Measurements from ENCODE around the gene ENPP4.

ENPP4 gene

GRCh38 chr6:46091080-46091478 is 38.7 kb upstream of the ENPP4 start:
- H3K4me2 ChIP-seq (ENCODE audit: low read length), result no peak overlapping the region
- H2AFZ ChIP-seq (ENCODE audit: low read depth, low read length), result no peak overlapping the region
- peaks cover 9% of the 10 kb centered on the region for H3K4me1 ChIP-seq (ENCODE audit: low read length)
- H3K27ac ChIP-seq (ENCODE audit: low read length), result no peak overlapping the region
- H3K79me2 ChIP-seq (ENCODE audit: low read length), result no peaks in the 10 kb centered on the region
- no peaks in the 10 kb centered on the region for H4K20me1 ChIP-seq (ENCODE audit: insufficient read depth, low read length)
- no peak for TF ChIP-seq EZH2phosphoT487 (IDR thresholded peaks at IDR 0.05; ENCODE audit: low read depth)
- TF ChIP-seq, protein P1, sequence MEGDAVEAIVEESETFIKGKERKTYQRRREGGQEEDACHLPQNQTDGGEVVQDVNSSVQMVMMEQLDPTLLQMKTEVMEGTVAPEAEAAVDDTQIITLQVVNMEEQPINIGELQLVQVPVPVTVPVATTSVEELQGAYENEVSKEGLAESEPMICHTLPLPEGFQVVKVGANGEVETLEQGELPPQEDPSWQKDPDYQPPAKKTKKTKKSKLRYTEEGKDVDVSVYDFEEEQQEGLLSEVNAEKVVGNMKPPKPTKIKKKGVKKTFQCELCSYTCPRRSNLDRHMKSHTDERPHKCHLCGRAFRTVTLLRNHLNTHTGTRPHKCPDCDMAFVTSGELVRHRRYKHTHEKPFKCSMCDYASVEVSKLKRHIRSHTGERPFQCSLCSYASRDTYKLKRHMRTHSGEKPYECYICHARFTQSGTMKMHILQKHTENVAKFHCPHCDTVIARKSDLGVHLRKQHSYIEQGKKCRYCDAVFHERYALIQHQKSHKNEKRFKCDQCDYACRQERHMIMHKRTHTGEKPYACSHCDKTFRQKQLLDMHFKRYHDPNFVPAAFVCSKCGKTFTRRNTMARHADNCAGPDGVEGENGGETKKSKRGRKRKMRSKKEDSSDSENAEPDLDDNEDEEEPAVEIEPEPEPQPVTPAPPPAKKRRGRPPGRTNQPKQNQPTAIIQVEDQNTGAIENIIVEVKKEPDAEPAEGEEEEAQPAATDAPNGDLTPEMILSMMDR (IDR thresholded peaks at IDR 0.05; ENCODE audit: low read depth, low read length), result no peak
- H3K9me3 ChIP-seq (ENCODE audit: insufficient read depth, low read length), result no peaks in the 10 kb centered on the region
- no peak overlapping the region for H3K4me3 ChIP-seq (ENCODE audit: low read length)
- H3K36me3 ChIP-seq (replicated peaks; ENCODE audit: low read depth, low read length), result no peaks in the 10 kb centered on the region
- peaks cover 21% of the 10 kb centered on the region for H3K27me3 ChIP-seq (ENCODE audit: low read depth, low read length)
- no peak overlapping the region for H3K9ac ChIP-seq (ENCODE audit: low read length)

- Histone ChIP-seq H2AFZ (ENCODE audit: low read depth, low read length) (no peak overlapping the region), H3K4me1 (ENCODE audit: low read length) (peaks cover 4% of the 10 kb centered on the region), H3K27me3 (ENCODE audit: low read depth, low read length) (no peaks in the 10 kb centered on the region), H3K36me3 (replicated peaks; ENCODE audit: low read depth, low read length) (no peaks in the 10 kb centered on the region), H4K20me1 (ENCODE audit: insufficient read depth, low read length) (no peaks in the 10 kb centered on the region), H3K4me3 (ENCODE audit: low read length) (no peak overlapping the region), H3K4me2 (ENCODE audit: low read length) (no peak overlapping the region), H3K27ac (ENCODE audit: low read length) (no peak overlapping the region), H3K9me3 (ENCODE audit: insufficient read depth, low read length) (no peaks in the 10 kb centered on the region), H3K79me2 (ENCODE audit: low read length) (no peaks in the 10 kb centered on the region), H3K9ac (ENCODE audit: low read length) (no peak overlapping the region)
- TF ChIP-seq EZH2phosphoT487 (IDR thresholded peaks at IDR 0.05; ENCODE audit: low read depth), result no peak
- TF ChIP-seq, protein P1 (IDR thresholded peaks at IDR 0.05; ENCODE audit: low read depth, low read length), result no peak
Observed at GRCh38 chr6:46095251-46095650, 34.5 kb upstream of the ENPP4 start.

DNA sequence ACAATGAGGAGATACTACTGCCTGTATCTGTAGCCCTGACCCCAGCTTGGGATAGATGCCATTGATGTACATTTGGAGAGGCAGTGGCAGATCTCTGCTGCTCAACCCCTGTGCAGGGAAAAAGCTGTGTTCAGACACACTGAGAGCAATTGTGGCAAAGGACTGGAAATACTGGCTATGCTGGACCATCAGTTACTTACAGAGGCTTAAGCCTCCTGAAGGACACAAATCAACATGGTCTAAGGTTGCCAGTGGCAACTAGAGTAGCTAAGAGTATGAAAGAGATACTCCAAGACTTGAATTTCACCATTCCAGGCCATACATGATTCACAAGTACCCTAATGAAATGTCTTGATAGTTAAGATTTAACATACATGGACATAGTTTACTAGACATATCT is 32.4 kb upstream of the ENPP4 start:
- no peaks in the 10 kb centered on the region for H3K27me3 ChIP-seq (ENCODE audit: low read depth, low read length)
- no peak overlapping the region for H3K9ac ChIP-seq (ENCODE audit: low read length)
- no peaks in the 10 kb centered on the region for H3K4me1 ChIP-seq (ENCODE audit: low read length)
- TF ChIP-seq EZH2phosphoT487 (IDR thresholded peaks at IDR 0.05; ENCODE audit: low read depth), result no peak
- TF ChIP-seq, protein P1 (IDR thresholded peaks at IDR 0.05; ENCODE audit: low read depth, low read length), result no peak
- H4K20me1 ChIP-seq (ENCODE audit: insufficient read depth, low read length), result no peaks in the 10 kb centered on the region
- no peak overlapping the region for H3K4me2 ChIP-seq (ENCODE audit: low read length)
- H3K79me2 ChIP-seq (ENCODE audit: low read length), result no peaks in the 10 kb centered on the region
- no peaks in the 10 kb centered on the region for H3K36me3 ChIP-seq (replicated peaks; ENCODE audit: low read depth, low read length)
- H3K9me3 ChIP-seq (ENCODE audit: insufficient read depth, low read length), result no peaks in the 10 kb centered on the region
- H3K4me3 ChIP-seq (ENCODE audit: low read length), result no peak overlapping the region
- H2AFZ ChIP-seq (ENCODE audit: low read depth, low read length), result no peak overlapping the region
- no peak overlapping the region for H3K27ac ChIP-seq (ENCODE audit: low read length)

GRCh38 chr6:46098678-46099077 is 31.1 kb upstream of the ENPP4 start:
- Histone ChIP-seq H4K20me1 (ENCODE audit: insufficient read depth, low read length) (no peaks in the 10 kb centered on the region), H3K9me3 (ENCODE audit: insufficient read depth, low read length) (no peaks in the 10 kb centered on the region), H3K27ac (ENCODE audit: low read length) (no peak overlapping the region), H3K9ac (ENCODE audit: low read length) (no peak overlapping the region), H3K4me1 (ENCODE audit: low read length) (no peaks in the 10 kb centered on the region), H3K27me3 (ENCODE audit: low read depth, low read length) (no peaks in the 10 kb centered on the region), H3K79me2 (ENCODE audit: low read length) (no peaks in the 10 kb centered on the region), H2AFZ (ENCODE audit: low read depth, low read length) (no peak overlapping the region), H3K36me3 (replicated peaks; ENCODE audit: low read depth, low read length) (no peaks in the 10 kb centered on the region), H3K4me2 (ENCODE audit: low read length) (no peak overlapping the region), H3K4me3 (ENCODE audit: low read length) (no peak overlapping the region)
- no peak for TF ChIP-seq EZH2phosphoT487 (IDR thresholded peaks at IDR 0.05; ENCODE audit: low read depth)
- TF ChIP-seq, protein P1 (IDR thresholded peaks at IDR 0.05; ENCODE audit: low read depth, low read length), result no peak

All from OCI-LY3 (cell line).